Transverse colon (tissue), 4 donors: ENCODE data around the gene USP46.

Experiments used
- CTCF ChIP-seq, 5 experiments: fragments of 200-600 bp in 3 of 5; fragments of 450-650 bp in 2 of 5; sonication (generic) in 3 of 5; IDR thresholded peaks; 1 replicate in 2 of 5; 2 replicates in 3 of 5; pipeline ENCODE4 v1.5.1; 2016 to 2017; ENCODE audit warnings: antibody characterized with exemption in 5 of 5, inconsistent platforms in 3 of 5, mild to moderate bottlenecking in 2 of 5, moderate library complexity in 1 of 5
- EP300 ChIP-seq: sonication (generic); formaldehyde crosslinking; IDR thresholded peaks from one replicate; pipeline ENCODE4 v1.6.1; 2017; ENCODE audit warnings: antibody characterized with exemption, low read depth
- POLR2A ChIP-seq: fragments of 450-650 bp; IDR thresholded peaks from one replicate; pipeline ENCODE4 v1.6.1; 2016; ENCODE audit warnings: antibody characterized with exemption, mild to moderate bottlenecking, moderate library complexity
- POLR2AphosphoS5 ChIP-seq, 3 donors: sonication (generic); formaldehyde crosslinking; IDR thresholded peaks; one replicate each; pipeline ENCODE4 v1.6.1; 2016; ENCODE audit warnings: antibody characterized with exemption in 3 of 3

GRCh38 chr4:52621567-52621966 is 37.5 kb downstream of the USP46 start:
- no peak for TF ChIP-seq POLR2AphosphoS5 (IDR thresholded peaks at IDR 0.05)
- no peak for TF ChIP-seq CTCF (IDR thresholded peaks at IDR 0.05)
- no peak for TF ChIP-seq POLR2A
- no peak for TF ChIP-seq EP300
